HEK293T (cell line): ENCODE data around the gene PPP5C.

Source experiments
- ARNT ChIP-seq: fragments of 450-650 bp; IDR thresholded peaks from 2 replicates; pipeline ENCODE4 v1.6.1; 2017; ENCODE audit warnings: mild to moderate bottlenecking
- BHLHE40 ChIP-seq: fragments of 450-650 bp; IDR thresholded peaks from 2 replicates; pipeline ENCODE4 v1.6.1; 2016; ENCODE audit warnings: mild to moderate bottlenecking, moderate library complexity, borderline replicate concordance
- FOXA1 ChIP-seq: fragments of 450-650 bp; IDR thresholded peaks from 2 replicates; pipeline ENCODE4 v1.6.1; 2016; ENCODE audit warnings: mild to moderate bottlenecking
- FOXK2 ChIP-seq: fragments of 450-650 bp; IDR thresholded peaks from 2 replicates; pipeline ENCODE4 v1.6.1; 2016; ENCODE audit warnings: mild to moderate bottlenecking
- LEF1 ChIP-seq: fragments of 450-650 bp; IDR thresholded peaks from 2 replicates; pipeline ENCODE4 v1.6.1; 2017; ENCODE audit warnings: mild to moderate bottlenecking, borderline replicate concordance
- PKNOX1 ChIP-seq: fragments of 450-650 bp; IDR thresholded peaks from 2 replicates; pipeline ENCODE4 v1.6.1; 2016
- SP1 ChIP-seq: fragments of 450-650 bp; IDR thresholded peaks from 2 replicates; pipeline ENCODE4 v1.6.1; 2017
- SUZ12 ChIP-seq: fragments of 450-650 bp; IDR thresholded peaks from 2 replicates; pipeline ENCODE4 v1.6.1; 2016; ENCODE audit warnings: mild to moderate bottlenecking
- TARDBP ChIP-seq: fragments of 450-650 bp; IDR thresholded peaks from 2 replicates; pipeline ENCODE4 v1.6.1; 2016

GRCh38 chr19:46423188-46423587, 76.3 kb downstream of the PPP5C start:
- TF ChIP-seq SP1 (no peak), TARDBP (no peak), ARNT (no peak), PKNOX1 (no peak), LEF1 (no peak), SUZ12 (no peak), FOXA1 (no peak), BHLHE40 (no peak), FOXK2 (no peak)
